Measurements from ENCODE around the gene WIPI1.

The WIPI1 gene

DNA sequence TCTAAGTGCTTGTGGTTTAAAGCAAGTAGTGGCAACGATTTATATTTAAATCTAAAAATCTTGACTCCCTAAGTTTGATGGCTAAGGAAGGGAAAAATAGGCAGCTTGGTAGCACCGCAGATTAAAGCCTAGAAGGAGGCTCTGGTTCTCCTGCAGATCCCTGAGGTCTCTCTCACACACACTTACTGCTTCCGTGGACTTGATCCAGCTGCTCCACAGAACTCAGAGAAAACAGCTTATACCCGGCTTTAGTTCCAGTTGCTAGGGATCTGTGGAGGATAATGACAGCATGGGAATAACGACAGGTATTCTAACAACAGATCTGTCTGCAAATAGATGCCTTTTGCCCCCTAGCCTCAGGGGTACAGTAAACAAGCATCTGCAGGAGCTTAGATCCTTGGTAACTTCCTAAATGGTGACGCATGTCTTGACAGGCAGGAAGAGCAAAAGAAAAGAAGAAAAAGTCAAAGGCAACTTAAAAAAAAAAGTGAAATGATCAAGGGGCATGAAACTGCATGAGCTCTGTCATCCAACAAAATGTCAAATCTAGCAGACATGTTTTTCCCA lies 4.5 kb downstream of the WIPI1 start:
- Mint-ChIP-seq H3K27ac (no peak overlapping the region), H3K4me1 (ENCODE audit: low read depth) (peaks cover 9% of the 10 kb centered on the region), H3K9me3 (ENCODE audit: low read depth) (no peaks in the 10 kb centered on the region), H3K36me3 (peaks cover 5% of the 10 kb centered on the region), H3K27me3 (no peaks in the 10 kb centered on the region), H3K4me3 (no peak overlapping the region)

DNA sequence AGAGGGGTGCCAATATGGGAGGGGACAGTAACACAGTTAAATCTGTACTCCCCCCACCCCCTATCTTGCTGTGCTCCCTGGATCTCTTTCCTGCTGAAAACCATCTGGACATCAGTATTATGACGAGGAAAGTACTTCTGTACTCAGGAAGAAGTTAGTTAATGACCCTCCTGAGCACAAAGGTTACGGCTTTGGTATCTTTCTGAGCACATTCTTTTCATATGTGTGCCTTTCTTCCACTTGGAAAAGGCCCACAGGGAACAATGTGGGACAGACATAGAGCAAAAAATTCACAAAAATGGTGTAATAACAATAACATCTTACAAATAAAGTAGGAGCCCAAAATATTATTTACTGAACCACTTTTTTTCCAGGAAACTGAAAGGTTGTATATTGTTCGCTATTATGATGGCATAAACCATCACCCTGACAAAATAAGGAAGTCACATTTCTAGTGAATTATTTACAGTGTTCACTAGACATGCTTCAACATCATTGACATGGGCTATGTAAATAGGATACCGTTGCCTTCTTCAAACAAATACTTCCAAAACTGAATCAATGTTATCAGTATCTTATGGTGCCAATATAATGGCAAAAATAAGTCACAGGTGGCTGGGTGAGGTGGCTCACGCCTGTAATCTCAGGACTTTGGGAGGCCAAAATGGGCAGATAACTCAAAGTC lies 5.5 kb downstream of the WIPI1 start:
- Mint-ChIP-seq H3K36me3 (peaks cover 5% of the 10 kb centered on the region), H3K4me3 (no peak overlapping the region), H3K4me1 (ENCODE audit: low read depth) (peaks cover 6% of the 10 kb centered on the region), H3K9me3 (ENCODE audit: low read depth) (no peaks in the 10 kb centered on the region), H3K27me3 (no peaks in the 10 kb centered on the region), H3K27ac (no peak overlapping the region)

DNA sequence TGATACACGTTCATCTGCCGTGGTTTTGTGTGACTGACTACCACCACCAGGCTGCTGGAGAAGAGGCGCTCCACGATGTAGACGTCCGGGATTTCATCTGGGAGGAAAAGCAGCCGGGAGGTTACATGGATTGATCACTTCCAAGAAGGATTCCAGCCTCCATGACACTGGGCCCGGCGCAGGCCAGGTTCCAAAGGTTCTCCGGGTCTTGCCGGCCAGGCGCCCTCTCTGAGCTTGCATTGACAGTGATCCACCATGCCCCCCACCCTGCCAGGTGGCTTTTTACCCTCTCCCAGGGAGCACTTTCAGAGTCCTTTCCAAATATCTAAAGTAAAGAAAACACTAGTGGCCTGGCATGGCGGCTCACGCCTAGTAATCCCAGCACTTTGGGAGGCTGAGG lies 6.5 kb downstream of the WIPI1 start:
- Mint-ChIP-seq H3K9me3 (ENCODE audit: low read depth) (no peaks in the 10 kb centered on the region), H3K4me3 (no peak overlapping the region), H3K4me1 (ENCODE audit: low read depth) (no peaks in the 10 kb centered on the region), H3K27ac (no peak overlapping the region), H3K36me3 (peaks cover 5% of the 10 kb centered on the region), H3K27me3 (no peaks in the 10 kb centered on the region)

DNA sequence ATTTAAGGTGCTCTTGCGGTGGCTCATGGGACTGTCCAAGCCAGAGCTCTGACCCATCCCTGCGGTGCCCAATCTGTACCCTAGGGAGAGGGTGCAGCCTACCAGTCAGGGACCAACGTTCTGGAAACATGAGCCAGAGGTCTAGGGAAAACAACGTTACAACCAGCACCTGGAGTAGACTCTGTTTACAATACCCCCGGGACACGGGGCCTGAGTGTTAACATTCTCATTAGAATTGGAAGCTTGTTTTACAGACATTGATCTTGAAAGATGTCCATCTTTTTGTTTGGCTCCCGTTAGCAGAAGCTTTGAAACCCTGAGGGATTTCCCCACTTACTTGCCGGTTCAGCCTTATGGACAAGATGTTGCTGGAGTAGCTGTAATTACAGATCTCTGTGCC lies 6.9 kb downstream of the WIPI1 start:
- Mint-ChIP-seq H3K4me3 (no peak overlapping the region), H3K27ac (no peak overlapping the region), H3K4me1 (ENCODE audit: low read depth) (no peaks in the 10 kb centered on the region), H3K36me3 (peaks cover 5% of the 10 kb centered on the region), H3K27me3 (no peaks in the 10 kb centered on the region), H3K9me3 (ENCODE audit: low read depth) (no peaks in the 10 kb centered on the region)

DNA sequence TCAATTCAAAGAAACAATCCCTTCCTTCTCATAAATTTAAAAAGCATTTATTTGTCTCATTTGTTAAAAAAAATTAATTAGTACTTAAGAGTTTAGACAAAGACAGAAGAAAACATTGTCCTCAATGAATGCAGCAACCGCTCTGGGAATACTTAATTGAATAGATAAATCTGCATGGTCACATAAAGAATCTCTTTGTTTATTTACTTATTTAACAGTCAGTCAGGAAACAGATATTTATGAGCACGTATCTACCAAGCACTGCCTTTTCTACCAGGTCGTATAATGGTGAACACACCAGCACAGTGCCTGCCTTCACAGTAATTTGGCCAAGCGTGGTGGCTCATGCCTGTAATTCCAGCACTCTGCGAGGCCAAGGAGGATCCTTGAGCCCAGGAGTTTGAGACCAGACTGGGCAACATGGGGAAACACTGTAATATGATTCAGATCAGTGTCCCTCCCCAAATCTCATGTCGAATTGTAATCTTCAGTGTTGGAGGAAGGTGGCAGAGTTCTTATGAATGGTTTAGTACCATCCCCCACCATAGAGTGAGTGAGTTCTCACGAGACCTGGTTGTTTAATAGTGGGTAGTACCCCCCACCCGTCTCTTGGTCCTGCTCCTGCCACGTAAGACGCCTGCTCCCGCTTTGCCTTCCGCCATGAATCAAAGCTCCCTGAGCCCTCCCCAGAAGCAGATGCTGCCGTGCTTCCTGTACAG lies 8.1 kb downstream of the WIPI1 start:
- H3K4me1 Mint-ChIP-seq (ENCODE audit: low read depth), result no peaks in the 10 kb centered on the region
- no peaks in the 10 kb centered on the region for H3K9me3 Mint-ChIP-seq (ENCODE audit: low read depth)
- H3K4me3 Mint-ChIP-seq, result no peak overlapping the region
- H3K27ac Mint-ChIP-seq, result no peak overlapping the region
- H3K36me3 Mint-ChIP-seq, result peaks cover 5% of the 10 kb centered on the region
- H3K27me3 Mint-ChIP-seq, result no peaks in the 10 kb centered on the region

DNA sequence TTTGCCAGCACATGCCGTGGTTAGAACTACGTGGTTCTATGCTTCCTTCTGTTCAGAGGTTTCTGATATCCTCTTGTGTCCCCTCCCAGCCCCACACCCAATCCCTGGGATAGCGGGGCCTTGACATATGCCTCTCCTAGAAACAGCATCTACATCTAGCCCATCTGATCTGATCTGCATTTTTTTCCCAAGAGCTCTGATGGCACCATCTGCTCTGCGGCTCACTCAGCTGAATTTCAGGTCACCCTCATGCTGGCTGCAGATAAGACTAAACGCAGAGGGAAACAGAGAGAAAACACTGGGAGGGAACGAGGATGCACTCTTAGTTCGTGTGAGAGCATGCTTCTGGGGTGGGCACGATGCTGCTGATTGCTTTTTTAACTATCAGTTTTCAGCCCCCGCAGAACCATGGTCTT lies 10.7 kb downstream of the WIPI1 start:
- Mint-ChIP-seq H3K36me3 (peaks cover 5% of the 10 kb centered on the region), H3K9me3 (ENCODE audit: low read depth) (no peaks in the 10 kb centered on the region), H3K4me1 (ENCODE audit: low read depth) (no peaks in the 10 kb centered on the region), H3K4me3 (no peak overlapping the region), H3K27me3 (no peaks in the 10 kb centered on the region), H3K27ac (no peak overlapping the region)

DNA sequence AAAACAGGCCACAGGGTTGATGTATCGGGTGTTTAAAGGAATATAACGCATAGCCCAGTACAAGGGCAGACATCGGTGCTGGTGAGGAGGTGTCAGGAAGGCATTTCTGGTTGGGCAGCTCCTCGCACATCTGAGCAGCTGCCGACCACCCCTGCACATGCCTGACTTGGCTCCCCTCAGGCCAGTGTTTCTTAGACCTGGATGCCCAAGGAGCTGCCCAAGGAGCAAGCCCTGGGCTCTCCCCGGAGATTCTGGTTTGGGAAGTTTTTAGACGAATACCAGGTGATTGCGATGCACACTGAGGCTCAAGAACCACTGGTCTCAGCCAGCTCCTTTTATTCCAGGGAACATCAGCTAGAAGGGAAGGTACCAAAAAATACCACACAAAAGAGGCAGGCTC lies 11.6 kb downstream of the WIPI1 start:
- Mint-ChIP-seq H3K36me3 (peaks cover 5% of the 10 kb centered on the region), H3K9me3 (ENCODE audit: low read depth) (no peaks in the 10 kb centered on the region), H3K27ac (peak overlapping the region; percentile 66), H3K4me1 (ENCODE audit: low read depth) (peaks cover 7% of the 10 kb centered on the region), H3K4me3 (no peak overlapping the region), H3K27me3 (no peaks in the 10 kb centered on the region)

DNA sequence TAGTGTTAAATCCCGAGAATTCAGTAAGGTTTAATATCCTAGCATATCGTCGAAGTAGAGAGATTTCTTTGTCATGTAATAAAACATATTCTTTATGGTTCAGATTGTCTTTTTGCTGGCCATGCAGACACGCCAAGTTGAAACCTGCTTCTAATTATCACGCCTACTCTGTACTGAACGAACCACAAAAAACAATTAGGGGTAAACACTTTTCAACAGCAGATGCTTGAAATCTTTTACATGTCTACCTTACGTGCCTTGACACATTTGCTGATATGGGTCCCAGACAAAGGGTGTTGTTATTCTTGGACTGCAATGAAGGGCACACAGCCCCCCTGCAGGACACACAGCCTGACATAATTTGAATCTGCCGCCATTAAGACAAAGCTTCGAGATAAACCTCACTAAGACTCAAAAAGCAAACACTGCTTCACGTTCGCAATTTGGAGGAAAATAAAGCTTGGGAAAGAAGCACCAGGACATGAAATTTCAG lies 13.3 kb downstream of the WIPI1 start:
- Mint-ChIP-seq H3K9me3 (ENCODE audit: low read depth) (no peaks in the 10 kb centered on the region), H3K27ac (no peak overlapping the region), H3K27me3 (no peaks in the 10 kb centered on the region), H3K4me1 (ENCODE audit: low read depth) (peaks cover 8% of the 10 kb centered on the region), H3K4me3 (no peak overlapping the region), H3K36me3 (peaks cover under 1% of the 10 kb centered on the region)

DNA sequence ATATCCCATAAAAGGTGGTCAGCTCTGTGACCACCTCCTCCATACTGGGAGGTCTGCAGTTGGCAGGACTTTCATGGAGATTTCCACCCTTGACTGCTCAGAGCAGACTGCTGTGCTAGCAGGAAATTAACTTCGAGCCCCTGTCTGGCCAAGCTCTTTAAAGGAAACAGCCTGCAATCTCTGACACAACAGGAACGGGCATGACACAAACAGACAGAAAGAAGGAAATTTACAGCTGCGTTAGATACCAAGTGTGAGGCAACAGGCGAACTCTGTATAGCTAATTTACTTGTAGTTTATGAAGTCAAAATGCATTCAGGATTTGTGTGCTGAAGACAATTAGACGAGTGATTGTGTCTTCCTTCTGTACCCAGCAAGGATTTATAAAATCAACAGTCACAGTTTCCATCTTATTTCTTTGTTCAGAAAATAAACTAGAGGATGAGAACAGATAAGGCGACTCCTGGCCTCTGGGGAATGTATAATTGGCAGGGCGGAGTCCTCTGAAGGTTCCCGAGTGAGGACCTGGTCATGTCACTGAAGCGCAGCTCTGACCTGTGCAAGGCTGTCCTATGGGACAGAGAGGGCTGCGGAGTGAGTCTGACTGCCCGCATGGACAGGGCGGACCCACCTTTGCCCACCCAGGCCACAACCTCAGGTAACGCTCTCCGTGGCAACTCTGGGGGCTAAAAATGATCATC lies 16.1 kb downstream of the WIPI1 start:
- H3K27ac Mint-ChIP-seq, result no peak overlapping the region
- peaks cover 34% of the 10 kb centered on the region for H3K4me1 Mint-ChIP-seq (ENCODE audit: low read depth)
- H3K9me3 Mint-ChIP-seq (ENCODE audit: low read depth), result no peaks in the 10 kb centered on the region
- no peak overlapping the region for H3K4me3 Mint-ChIP-seq
- H3K27me3 Mint-ChIP-seq, result no peaks in the 10 kb centered on the region
- no peaks in the 10 kb centered on the region for H3K36me3 Mint-ChIP-seq

DNA sequence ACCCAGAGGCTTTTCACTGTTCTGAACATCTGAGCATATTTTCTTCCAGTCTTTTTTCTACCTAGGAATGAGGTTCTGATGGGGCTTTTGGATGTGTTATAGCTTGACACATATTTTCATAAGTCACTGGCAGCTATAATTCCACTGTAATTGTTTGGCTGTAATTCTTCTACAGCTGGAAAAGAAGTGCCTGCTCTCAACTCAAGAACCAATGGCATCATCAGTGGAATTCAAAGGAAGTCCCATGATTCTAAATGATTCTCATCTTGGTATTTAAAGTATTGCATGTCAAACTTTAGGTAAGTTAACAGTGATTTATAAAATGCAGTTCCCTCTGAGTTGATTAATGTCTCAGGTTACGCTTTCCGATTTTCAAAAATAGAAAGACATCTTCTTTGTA lies 16.8 kb downstream of the WIPI1 start:
- H3K36me3 Mint-ChIP-seq, result no peaks in the 10 kb centered on the region
- no peak overlapping the region for H3K4me3 Mint-ChIP-seq
- no peaks in the 10 kb centered on the region for H3K9me3 Mint-ChIP-seq (ENCODE audit: low read depth)
- no peak overlapping the region for H3K27ac Mint-ChIP-seq
- H3K27me3 Mint-ChIP-seq, result no peaks in the 10 kb centered on the region
- peaks cover 39% of the 10 kb centered on the region for H3K4me1 Mint-ChIP-seq (ENCODE audit: low read depth)

DNA sequence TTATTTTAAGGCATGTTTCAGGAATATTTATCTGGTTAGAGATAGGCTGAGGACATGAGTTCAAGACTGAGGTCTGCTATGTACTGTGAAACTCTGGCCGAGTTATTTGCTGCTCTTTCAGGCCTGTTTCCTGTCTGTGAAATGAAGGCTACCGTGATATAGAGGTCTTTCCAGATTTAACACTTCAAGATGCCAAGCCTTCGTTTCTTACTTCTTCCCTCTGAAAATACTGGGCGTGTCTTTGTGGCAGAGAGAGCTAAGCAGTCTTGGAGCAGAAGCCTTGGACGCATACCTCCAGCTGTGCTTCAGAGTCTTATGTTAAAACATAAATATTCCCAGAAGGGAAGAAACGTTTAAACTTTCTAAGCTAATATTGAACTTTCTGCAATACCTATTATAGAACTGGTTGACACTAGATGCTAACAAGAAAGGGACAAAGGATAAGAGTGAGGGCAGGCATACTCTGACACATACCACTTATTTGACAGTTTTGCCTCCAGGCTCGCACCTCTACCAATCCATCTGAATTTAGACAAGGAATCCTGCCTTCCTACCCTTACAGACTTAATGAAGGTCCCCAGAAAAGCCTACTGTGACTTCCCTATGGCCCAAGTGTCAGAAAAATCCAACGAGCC lies 17.5 kb downstream of the WIPI1 start:
- Mint-ChIP-seq H3K36me3 (no peaks in the 10 kb centered on the region), H3K9me3 (ENCODE audit: low read depth) (no peaks in the 10 kb centered on the region), H3K4me1 (ENCODE audit: low read depth) (peaks cover 39% of the 10 kb centered on the region), H3K27ac (no peak overlapping the region), H3K27me3 (no peaks in the 10 kb centered on the region), H3K4me3 (no peak overlapping the region)

DNA sequence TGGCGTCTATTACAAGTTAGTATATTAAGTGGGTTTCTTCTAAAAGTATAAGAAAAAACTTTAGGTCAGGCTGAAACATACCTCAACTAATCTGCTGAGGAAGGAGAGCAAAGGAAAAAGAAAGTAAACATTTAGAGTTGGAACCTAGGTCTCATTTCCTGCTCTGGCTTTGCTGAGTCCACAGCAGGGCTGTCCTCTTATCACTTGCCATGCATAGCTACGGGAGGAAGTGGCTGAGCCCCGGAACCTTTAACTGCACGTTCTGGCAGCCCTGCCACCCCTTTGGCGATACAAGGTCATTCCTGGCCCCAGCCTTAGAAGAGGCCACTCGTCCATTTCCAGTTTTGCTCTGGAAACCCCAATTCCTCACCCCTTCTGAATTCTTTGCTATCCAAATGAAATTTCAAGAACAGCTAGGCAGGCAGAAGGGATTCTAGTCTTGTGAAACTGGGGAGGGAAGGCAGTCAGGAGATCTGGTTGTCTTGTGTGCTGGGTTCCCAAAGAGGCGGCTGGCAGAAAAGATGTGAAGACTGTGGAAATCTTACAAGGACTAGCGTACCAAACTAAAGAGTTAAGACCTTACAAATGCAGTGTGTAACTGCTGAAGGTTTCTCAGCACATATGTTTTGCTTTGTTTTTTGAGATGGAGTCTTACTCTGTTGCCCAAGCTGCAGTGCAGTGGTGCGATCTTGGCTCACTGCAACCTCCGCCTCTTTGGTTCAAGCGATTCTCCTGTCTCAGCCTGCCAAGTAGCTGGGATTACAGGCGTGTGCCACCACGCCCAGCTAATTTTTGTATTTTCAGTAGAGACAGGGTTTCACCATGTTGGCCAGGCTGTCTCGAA lies 19.1 kb downstream of the WIPI1 start:
- peaks cover 39% of the 10 kb centered on the region for H3K4me1 Mint-ChIP-seq (ENCODE audit: low read depth)
- peak overlapping the region; percentile 79 for H3K27ac Mint-ChIP-seq
- H3K36me3 Mint-ChIP-seq, result no peaks in the 10 kb centered on the region
- peak overlapping the region; percentile 66 for H3K4me3 Mint-ChIP-seq
- no peaks in the 10 kb centered on the region for H3K9me3 Mint-ChIP-seq (ENCODE audit: low read depth)
- no peaks in the 10 kb centered on the region for H3K27me3 Mint-ChIP-seq

DNA sequence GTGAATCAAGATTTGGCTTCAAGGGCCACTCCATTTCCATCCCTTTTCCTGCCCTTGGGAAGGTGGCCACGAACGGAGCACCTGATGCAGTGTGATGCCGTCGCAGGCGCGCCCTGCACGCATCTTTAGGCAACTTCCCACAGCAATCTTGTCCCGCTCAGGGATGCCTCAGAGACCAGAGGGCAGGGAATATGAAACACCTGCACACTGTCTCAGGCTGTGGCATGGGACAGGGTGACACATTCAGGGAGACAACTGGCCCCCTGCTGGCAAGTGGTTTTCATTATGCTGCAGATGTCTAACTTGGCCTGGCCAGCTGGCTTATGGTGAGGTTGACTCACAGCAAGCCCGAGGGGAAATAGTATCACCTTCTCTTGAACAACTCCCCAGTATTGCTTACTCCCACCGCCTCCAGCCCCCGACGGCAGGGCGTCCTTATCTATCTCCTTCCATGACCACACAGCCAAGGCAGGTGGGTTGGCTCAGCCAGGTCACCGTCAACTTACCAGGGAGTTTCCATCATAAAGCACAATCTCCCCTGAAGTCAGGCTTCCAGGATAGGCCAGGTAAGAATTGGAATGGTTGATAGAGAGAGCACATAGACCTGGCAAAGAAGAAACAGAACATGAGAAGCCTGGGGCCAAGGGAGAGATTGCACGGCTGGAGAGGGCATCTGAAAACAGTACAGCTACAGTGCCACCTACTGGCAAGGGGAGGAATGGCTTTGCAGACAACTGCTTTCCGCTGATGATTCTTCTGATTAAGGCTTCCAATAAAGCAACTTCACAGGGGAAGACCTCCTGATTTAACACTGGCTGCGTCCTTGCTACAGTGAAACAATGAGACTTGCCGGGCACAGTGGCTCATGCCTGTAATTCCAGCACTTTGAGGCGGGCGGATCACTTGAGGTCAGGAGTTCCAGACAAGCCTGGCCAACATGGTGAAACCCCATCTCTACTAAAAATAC lies 21.1 kb downstream of the WIPI1 start:
- Mint-ChIP-seq H3K27ac (no peak overlapping the region), H3K36me3 (no peaks in the 10 kb centered on the region), H3K4me1 (ENCODE audit: low read depth) (peaks cover 46% of the 10 kb centered on the region), H3K9me3 (ENCODE audit: low read depth) (no peaks in the 10 kb centered on the region), H3K27me3 (no peaks in the 10 kb centered on the region), H3K4me3 (no peak overlapping the region)
